Measurements from ENCODE around the gene PPIA.
"Not testable (repeated sequence)": the region's sequence is repeated elsewhere in the genome, so short reads cannot be mapped to it uniquely, and the experiment has no call there.

PPIA gene

DNA sequence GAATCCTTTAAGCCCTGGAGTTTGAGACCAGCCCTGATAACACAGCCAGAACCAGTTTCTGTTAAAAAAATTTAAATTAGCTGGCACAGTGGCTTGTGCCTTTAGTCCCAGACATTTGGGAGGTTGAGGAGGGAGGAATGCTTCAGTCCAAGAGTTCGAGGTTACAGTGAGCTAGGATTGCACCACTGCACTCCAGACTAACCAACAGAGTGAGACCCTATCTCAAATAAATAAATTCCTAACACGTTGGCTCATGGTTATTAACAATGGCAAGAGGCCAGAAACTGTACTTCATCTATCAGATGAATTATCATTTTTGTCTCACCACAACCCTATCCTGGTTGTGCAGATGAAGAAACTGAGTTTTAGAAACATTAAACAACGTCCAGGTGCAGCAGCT is 2.1 kb upstream of the PPIA start:
- Mint-ChIP-seq H3K9me3 (no peaks in the 10 kb centered on the region), H3K27me3 (no peaks in the 10 kb centered on the region), H3K4me3 (no peak overlapping the region), H3K4me1 (peaks cover 13% of the 10 kb centered on the region), H3K27ac (no peak overlapping the region), H3K36me3 (peaks cover 14% of the 10 kb centered on the region)

DNA sequence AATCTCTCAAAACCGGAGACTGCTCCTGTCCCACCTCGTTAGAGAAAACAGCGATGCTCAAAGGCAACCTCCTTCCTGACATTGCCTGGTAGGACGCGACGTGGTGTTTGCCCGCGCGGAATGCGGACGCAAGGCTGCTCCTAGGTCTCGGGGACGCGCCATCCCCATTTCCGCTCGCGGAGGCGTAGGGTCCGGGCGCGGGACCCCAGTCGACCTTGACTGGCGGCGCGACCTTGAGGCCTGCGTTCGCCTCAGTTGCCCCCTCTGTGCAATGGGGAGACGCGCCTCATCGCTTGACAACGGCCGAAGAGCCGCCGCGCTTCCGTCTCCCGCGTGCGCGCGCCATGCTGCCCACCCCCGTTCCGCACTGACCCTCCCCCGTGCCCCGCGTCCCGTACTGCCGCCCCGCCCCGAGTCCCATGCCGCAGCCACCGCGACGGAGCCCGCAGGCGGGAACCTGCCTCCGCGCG is 412 bp upstream of the PPIA start:
- Mint-ChIP-seq H3K4me3 (peak overlapping the region; percentile 100), H3K9me3 (no peaks in the 10 kb centered on the region), H3K4me1 (peaks cover 26% of the 10 kb centered on the region), H3K27ac (peak overlapping the region; percentile 97), H3K36me3 (peaks cover 24% of the 10 kb centered on the region), H3K27me3 (no peaks in the 10 kb centered on the region)

DNA sequence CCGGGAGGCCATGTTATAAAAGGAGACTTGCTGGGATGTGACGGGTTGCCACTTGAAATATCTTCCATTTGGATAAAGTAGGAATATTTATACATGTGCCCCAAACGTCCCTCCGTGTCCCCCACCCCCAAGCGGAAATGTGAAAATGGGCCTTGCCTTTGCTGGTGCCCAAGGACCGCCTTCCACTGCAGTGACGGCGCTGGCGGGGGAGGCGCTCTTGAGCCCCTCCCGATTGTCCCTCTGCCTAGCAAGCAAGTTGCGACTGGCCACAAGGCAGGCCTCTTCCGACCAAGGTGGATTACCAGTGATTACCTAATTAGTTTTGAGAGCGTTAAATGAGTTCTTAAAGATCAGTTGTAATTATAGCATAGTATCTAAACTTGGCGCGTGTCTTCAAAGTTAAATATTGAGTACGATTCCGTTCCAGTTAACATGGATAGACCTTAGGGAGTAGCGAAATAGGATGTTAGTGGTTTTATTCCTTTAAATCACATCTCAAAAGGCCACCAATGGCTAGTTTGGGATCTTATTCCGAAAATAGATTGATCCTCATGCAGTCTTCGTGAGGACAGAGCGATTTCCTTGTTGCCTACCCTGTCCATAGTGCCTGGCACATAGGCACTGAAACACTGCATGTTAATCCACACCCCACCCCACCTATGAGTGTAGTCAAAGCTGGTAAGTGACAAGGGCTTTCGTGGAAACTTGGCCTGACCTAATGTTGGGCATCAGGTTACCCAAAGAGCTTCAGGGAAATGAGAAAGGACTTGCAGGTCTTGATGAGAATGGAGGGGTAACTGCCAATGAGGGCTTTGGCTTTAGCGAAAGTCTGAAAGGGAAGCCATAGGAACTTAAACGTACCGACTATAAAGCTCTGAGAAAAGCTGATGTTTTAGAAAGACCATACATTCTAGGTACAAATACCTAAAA is 1.1 kb downstream of the PPIA start:
- Mint-ChIP-seq H3K4me1 (peaks cover 34% of the 10 kb centered on the region), H3K9me3 (no peaks in the 10 kb centered on the region), H3K27ac (peak overlapping the region; percentile 99), H3K36me3 (peaks cover 31% of the 10 kb centered on the region), H3K27me3 (no peaks in the 10 kb centered on the region), H3K4me3 (peak overlapping the region; percentile 100)

DNA sequence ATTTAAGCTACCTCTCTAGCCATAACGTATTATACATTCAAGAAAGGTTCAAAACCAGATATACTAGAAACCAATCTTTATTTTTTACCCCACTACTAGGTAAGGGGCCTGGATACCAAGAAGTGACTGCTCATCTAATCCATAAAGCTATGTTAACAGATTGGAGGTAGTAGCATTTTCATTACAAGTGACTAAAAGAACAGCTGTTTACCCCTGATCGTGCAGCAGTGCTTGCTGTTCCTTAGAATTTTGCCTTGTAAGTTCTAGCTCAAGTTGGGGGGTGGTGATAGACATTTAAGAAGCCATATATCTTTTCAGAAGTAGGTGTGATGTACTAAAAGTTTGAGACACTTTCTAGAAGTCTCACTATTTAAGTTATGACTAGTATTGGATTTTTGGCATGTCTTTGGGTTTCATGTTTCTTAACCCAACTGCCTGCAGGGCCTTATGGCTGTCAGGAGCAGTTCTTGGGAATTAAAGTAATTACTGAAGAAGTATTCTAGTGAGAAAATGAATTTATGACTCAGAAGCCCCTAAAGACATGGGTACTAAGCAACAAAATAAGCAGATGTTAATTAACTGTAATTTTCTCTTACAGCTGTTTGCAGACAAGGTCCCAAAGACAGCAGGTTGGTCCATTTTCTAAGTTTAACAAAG is 2.3 kb downstream of the PPIA start:
- Mint-ChIP-seq H3K27ac (peak overlapping the region; percentile 99), H3K4me1 (peaks cover 38% of the 10 kb centered on the region), H3K36me3 (peaks cover 36% of the 10 kb centered on the region), H3K27me3 (no peaks in the 10 kb centered on the region), H3K9me3 (no peaks in the 10 kb centered on the region), H3K4me3 (peak overlapping the region; percentile 100)

DNA sequence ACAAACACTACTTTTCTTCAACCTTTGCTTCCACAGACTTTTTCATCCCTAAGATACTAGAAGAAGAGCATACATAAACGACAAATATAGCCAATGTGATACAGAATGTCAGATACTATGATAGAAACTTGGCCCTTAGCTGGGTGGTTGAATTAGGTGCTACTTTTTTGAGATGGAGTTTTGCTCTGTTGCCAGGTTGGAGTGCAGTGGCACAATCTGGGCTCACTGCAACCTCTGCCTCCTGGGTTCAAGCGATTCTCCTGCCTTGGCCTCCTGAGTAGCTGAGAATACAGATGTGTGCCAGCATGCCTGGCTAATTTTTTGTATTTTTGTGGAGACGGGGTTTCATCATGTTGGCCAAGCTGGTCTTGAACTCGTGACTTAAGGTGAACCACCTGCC is 3.5 kb downstream of the PPIA start:
- H3K4me1 Mint-ChIP-seq, result peaks cover 38% of the 10 kb centered on the region
- H3K27ac Mint-ChIP-seq, result peak overlapping the region; percentile 44
- H3K9me3 Mint-ChIP-seq, result no peaks in the 10 kb centered on the region
- H3K27me3 Mint-ChIP-seq, result no peaks in the 10 kb centered on the region
- H3K4me3 Mint-ChIP-seq, result peak overlapping the region; percentile 62
- H3K36me3 Mint-ChIP-seq, result peaks cover 36% of the 10 kb centered on the region

DNA sequence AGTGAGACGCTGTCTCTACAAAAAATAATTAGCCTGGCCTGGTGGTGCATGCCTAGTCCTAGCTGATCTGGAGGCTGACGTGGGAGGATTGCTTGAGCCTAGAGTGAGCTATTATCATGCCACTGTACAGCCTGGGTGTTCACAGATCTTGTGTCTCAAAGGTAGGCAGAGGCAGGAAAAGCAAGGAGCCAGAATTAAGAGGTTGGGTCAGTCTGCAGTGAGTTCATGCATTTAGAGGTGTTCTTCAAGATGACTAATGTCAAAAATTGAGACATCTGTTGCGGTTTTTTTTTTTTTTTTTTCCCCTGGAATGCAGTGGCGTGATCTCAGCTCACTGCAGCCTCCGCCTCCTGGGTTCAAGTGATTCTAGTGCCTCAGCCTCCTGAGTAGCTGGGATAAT is 5.4 kb downstream of the PPIA start:
- H3K36me3 Mint-ChIP-seq, result peaks cover 36% of the 10 kb centered on the region
- peak overlapping the region; percentile 12 for H3K27ac Mint-ChIP-seq

DNA sequence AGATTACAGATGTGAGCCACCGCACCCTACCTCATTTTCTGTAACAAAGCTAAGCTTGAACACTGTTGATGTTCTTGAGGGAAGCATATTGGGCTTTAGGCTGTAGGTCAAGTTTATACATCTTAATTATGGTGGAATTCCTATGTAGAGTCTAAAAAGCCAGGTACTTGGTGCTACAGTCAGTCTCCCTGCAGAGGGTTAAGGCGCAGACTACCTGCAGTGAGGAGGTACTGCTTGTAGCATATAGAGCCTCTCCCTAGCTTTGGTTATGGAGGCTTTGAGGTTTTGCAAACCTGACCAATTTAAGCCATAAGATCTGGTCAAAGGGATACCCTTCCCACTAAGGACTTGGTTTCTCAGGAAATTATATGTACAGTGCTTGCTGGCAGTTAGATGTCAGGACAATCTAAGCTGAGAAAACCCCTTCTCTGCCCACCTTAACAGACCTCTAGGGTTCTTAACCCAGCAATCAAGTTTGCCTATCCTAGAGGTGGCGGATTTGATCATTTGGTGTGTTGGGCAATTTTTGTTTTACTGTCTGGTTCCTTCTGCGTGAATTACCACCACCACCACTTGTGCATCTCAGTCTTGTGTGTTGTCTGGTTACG is 6.0 kb downstream of the PPIA start:
- Mint-ChIP-seq H3K27ac (peak overlapping the region; percentile 41), H3K9me3 (no peaks in the 10 kb centered on the region), H3K36me3 (peaks cover 33% of the 10 kb centered on the region), H3K27me3 (no peaks in the 10 kb centered on the region), H3K4me3 (no peak overlapping the region), H3K4me1 (peaks cover 36% of the 10 kb centered on the region)

More for the DNA sequence above, 5.4 kb downstream of the PPIA start:
- Mint-ChIP-seq H3K4me3 (peak overlapping the region; percentile 39), H3K27me3 (no peaks in the 10 kb centered on the region), H3K4me1 (peaks cover 38% of the 10 kb centered on the region), H3K9me3 (no peaks in the 10 kb centered on the region)

DNA sequence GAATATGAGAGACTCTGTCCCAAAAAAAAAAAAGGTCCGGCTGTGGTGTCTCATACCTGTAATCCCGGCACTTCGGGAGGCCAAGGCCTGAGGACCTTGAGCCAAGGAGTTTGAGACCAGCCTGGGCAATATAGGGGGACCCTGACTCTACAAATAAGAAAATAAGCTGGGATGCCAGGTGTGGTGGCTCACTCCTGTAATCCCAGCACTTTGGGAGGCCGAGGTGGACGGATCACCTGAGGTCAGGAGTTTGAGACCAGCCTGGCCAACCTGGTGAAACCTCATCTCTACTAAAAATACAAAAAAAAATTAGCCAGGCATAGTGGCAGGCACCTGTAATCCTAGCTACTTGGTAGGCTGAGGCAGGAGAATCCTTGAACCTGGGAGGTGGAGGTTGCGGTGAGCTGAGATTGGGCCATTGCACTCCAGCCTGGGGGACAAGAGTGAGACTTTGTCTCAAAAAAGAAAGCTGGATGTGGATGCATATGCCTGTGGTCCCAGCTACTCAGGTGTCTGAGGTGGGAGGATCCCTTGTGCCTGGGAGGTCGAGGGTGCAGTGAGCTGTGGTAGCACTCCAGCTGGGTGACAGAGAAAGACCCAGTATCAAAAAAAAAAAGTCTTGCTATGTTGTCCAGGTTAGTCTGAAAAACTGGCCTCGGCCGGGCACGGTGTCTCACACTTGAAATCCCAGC is 7.5 kb downstream of the PPIA start:
- H3K36me3 Mint-ChIP-seq, result peaks cover 23% of the 10 kb centered on the region
- not testable (repeated sequence) for H3K4me3 Mint-ChIP-seq, H3K27me3 Mint-ChIP-seq, H3K9me3 Mint-ChIP-seq, H3K27ac Mint-ChIP-seq
- peaks cover 26% of the 10 kb centered on the region for H3K4me1 Mint-ChIP-seq

DNA sequence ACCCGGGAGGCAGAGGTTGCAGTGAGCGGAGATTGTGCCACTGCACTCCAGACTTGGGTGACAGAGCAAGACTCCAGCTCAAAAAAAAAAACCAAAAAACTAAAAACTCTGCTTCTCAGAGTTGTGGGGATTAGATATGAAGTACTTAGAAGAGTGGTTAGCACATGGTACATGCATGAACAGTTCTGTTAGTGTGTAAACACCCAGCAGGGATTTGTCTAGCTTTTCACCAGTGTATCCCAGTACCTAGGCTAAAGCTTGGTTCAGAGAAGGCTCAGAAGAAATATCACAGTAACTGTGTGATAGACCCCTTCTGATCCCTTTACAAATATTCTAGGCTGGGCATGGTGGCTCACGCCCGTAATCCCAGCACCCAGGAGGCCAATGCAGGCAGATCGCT is 9.5 kb downstream of the PPIA start:
- Mint-ChIP-seq H3K9me3 (no peaks in the 10 kb centered on the region), H3K4me1 (peaks cover 14% of the 10 kb centered on the region), H3K36me3 (peaks cover 14% of the 10 kb centered on the region), H3K27ac (no peak overlapping the region), H3K27me3 (no peaks in the 10 kb centered on the region), H3K4me3 (no peak overlapping the region)

DNA sequence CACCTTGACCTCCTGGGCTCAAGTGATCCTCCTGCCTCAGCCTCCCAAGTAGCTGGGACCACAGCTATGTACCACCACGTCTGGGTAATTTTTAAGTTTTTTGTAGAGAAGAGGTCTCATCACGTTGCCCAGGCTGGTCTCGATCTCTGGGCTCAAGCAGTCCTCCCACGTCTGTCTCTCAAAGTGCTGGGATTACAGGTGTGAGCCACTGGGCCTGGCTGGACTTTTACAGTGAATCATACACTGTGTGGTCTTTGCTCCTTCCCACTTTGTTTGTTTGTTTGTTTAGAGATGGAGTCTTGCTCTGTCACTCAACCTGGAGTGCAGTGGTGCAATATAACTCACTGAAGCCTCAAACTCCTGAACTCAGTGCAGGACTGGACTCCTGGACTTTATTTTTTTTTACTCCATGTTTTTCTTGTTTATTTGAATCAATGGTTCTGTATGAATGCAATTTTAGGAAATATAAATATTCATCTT is 12.5 kb downstream of the PPIA start:
- Mint-ChIP-seq H3K27ac (no peak overlapping the region), H3K36me3 (no peaks in the 10 kb centered on the region), H3K4me3 (no peak overlapping the region), H3K27me3 (no peaks in the 10 kb centered on the region), H3K9me3 (no peaks in the 10 kb centered on the region), H3K4me1 (no peaks in the 10 kb centered on the region)

DNA sequence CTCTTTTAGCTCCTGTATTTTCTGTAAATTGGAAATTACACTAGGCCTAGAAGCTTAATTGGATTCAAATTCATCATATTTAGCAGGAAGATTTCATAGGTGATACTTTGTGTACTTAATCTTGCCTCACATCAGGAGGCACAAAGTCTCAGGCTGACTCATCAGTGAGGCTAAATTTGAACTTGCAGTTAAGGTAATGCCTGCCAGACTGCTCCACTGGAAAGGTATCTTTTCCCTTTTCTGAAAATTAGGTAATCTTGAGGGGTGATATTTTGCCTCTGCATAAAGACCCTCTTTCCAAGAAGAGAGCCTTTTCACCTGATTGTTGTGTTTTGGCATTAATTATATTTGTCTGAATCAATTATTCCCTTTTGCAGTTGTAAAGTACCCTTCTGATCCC is 14.6 kb downstream of the PPIA start:
- no peaks in the 10 kb centered on the region for H3K4me1 Mint-ChIP-seq
- no peaks in the 10 kb centered on the region for H3K9me3 Mint-ChIP-seq
- no peaks in the 10 kb centered on the region for H3K36me3 Mint-ChIP-seq
- H3K27me3 Mint-ChIP-seq, result no peaks in the 10 kb centered on the region
- H3K4me3 Mint-ChIP-seq, result no peak overlapping the region
- no peak overlapping the region for H3K27ac Mint-ChIP-seq

DNA sequence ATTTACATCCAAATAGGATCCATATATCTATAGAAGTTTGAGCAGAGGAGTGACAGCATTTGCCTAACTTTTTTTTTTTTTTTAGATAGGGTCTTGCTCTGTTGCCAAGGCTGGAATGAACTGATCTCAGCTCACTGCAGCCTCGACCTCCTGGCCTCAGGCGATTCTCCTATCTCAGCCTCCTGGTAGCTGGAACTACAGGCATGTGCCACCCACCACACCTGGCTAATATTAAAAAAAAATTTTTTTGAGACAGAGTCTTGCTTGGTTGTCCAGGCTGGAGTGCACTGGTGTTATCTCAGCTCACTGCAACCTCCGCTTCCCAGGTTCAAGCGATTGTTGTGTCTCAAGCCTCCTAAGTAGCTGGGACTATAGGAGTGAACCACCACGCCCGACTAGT is 15.1 kb downstream of the PPIA start:
- Mint-ChIP-seq H3K4me3 (no peak overlapping the region), H3K36me3 (no peaks in the 10 kb centered on the region), H3K9me3 (no peaks in the 10 kb centered on the region), H3K4me1 (no peaks in the 10 kb centered on the region), H3K27me3 (no peaks in the 10 kb centered on the region), H3K27ac (no peak overlapping the region)

DNA sequence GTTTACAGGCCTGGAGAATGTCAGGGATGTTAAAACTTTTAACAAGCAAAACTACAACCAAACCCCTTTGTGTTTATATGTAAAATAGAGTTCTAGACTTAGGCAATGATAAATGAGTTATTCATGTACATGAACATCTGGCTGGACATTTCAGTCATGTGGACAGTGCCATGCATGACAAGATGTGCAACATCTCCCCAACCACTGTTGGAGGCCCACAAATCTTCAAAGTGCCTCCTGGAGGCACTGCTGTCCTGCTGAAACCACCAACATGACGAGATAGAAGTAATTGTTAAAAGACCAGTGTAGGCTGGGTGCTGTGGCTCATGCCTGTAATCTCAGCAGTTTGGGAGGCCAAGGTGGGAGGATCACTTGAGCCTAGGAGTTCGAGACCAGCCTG is 18.4 kb downstream of the PPIA start:
- Mint-ChIP-seq H3K27me3 (no peaks in the 10 kb centered on the region), H3K9me3 (no peaks in the 10 kb centered on the region), H3K4me3 (no peak overlapping the region), H3K27ac (no peak overlapping the region), H3K4me1 (no peaks in the 10 kb centered on the region), H3K36me3 (no peaks in the 10 kb centered on the region)

DNA sequence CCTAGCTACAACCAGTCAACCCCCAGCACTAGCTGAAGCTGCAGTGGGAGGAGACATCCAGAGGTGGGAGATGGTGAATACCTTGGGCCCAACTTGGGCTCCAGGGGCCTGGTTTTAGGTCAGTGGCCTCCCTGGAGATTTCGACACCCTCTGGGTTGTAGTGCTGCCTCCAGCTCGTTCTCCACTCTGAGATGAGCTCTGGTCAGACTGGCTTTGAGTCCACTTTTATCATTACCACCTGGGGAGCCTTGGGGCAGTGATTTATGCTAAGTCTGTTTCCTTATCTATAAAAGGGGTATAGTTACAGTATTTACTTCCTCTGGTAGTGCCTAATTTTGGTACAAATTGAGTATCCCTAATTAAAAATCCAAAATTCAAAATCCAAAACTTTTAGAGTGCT is 22.8 kb downstream of the PPIA start:
- no peaks in the 10 kb centered on the region for H3K27me3 Mint-ChIP-seq
- H3K27ac Mint-ChIP-seq, result no peak overlapping the region
- H3K9me3 Mint-ChIP-seq, result no peaks in the 10 kb centered on the region
- H3K4me3 Mint-ChIP-seq, result no peak overlapping the region
- no peaks in the 10 kb centered on the region for H3K36me3 Mint-ChIP-seq
- H3K4me1 Mint-ChIP-seq, result peaks cover 5% of the 10 kb centered on the region

DNA sequence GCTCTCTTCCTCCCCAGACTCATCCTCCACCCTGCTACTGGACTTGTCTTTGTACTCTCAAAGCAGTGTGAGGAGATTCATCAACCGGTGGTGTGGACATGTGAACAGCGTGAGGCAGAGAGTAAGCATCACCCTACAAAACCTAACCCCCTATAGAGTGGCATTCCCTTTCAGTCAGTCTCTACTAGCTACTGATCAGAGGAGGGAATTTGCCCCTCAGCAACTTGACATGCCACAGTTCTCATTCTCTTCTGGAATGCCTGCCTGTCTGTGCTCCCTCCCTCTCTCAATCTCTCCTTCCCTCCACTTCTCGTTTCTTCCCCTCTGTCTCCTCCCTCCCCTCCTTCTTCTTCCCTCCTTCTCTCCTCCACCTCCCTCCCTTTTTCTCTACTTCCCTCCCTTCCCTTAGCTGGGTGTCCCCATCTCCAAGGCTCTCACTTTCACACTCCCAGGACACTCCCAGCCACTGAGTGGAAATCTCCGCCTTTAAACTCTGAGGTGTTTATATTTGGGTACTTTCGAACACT is 26.8 kb downstream of the PPIA start:
- H3K27ac Mint-ChIP-seq, result peak overlapping the region; percentile 78
- no peak overlapping the region for H3K4me3 Mint-ChIP-seq
- H3K9me3 Mint-ChIP-seq, result no peaks in the 10 kb centered on the region
- no peaks in the 10 kb centered on the region for H3K27me3 Mint-ChIP-seq
- peaks cover 4% of the 10 kb centered on the region for H3K36me3 Mint-ChIP-seq
- H3K4me1 Mint-ChIP-seq, result peaks cover 13% of the 10 kb centered on the region
